Right hindlimb (tissue), 1 donor: ENCODE data around the gene SVOPL.
A peak's percentile ranks its signal among the peaks of the same experiment; 100 is the strongest.
"Not testable (repeated sequence)": the region's sequence is repeated elsewhere in the genome, so short reads cannot be mapped to it uniquely, and the experiment has no call there.

ENCODE experiments used
- DNase-seq: peaks from one replicate; pipeline ENCODE4 v3.0.0-alpha.2; 2018

Gene SVOPL

DNA sequence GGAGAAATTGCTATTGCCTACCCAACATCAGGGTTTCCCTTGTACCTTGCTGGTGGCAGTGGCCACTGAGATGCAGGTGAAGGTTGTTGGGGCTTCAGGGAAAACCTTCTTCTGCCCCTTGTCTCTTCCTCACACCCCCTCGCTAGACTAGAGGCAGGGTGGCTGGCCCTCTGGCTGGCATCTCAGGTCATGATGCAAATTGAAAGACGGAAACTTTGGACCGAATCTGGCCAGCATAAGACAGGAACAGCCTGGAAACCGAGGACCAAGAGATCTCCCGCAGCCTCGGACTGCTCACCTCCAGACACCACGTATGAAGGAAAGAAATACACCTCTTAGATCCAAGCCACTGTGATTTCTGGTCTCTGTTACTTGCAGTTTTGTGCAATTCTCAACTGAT lies 2.9 kb downstream of the SVOPL start:
- DNase-seq, result no peak

DNA sequence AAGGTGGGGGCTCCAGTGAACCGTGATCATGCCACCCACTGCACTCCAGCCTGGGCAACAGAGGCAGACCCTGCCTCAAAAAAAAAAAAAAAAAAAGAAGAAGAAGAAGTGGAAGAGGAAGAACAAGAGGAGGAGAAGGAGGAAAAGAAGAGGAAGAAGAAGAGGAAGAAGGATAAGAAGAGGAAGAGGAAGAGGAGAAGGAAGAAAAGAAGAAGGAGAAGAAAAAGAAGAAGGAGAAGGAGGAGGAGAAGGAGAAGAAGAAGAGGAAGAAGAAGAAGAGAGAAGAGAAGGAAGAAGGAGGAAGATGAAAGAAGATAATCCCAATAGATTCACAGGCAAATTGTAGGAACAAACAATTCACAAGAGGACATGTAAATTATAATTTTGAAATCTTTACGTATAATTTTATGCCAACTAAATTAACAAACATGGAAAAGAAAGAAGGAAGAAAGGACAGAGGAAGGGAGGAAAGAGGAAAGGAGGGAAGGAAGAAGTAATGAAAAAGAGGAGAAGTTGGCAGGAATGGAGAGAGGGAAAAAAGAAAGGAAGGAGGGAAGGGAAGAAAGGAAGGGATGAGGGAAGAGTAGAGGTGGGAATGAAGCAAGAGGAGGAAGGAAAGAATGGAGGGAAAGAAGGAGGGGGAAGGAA lies 3.5 kb downstream of the SVOPL start:
- DNase-seq, result no peak

DNA sequence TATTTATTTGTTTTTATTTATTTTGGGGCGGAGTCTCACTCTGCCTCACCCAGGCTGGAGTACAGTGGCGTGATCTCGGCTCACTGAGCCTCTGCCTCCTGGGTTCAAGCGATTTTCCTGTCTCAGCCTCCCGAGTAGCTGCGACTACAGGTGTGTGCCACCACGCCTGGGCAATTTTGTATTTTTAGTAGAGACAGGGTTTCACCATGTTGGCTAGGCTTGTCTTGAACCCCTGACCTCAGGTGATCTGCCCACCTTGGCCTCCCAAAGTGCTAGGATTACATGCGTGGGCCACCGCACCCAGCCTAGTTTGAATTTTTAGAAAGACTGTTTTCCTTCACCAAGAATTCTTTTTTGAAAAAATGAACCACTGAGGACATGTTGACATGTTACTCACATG lies 5.4 kb downstream of the SVOPL start:
- DNase-seq, result not testable (repeated sequence)

DNA sequence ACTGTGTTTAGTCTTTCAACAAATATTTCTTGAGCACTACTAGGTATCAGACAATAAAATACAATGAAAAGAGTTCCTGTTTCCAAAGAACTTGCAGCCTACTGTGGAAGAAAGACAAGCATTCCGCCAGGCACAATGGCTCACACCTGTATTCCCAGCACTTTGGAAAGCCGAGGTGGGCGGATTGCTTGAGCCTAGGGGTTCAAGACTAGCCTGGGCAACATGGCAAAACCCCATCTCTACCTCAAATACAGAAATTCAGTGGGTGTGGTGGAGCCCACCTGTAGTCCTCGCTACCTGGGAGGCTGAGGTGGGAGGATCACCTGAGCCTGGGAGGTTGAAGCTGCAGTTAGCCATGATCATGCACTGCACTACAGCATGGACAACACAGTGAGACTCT lies 6.1 kb downstream of the SVOPL start:
- no peak for DNase-seq

DNA sequence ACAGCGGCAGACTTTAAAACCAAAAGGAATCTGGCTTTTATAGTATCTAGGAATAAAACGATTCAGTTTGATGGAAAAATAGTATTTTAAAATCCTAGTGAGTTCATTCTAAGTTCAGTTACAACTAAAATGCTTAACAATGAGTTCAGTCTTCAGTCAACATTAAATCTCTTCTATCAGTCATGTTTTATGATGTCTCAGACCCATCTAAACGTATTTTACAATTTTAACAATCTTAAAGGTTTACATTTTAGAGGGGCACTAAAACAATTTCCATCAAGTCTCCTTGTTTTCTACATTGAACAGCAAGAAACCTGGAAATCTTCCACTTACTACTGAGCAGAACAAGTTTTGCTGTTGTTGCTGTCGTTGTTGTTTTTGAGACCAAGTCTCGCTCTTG lies 10.0 kb downstream of the SVOPL start:
- no peak for DNase-seq

DNA sequence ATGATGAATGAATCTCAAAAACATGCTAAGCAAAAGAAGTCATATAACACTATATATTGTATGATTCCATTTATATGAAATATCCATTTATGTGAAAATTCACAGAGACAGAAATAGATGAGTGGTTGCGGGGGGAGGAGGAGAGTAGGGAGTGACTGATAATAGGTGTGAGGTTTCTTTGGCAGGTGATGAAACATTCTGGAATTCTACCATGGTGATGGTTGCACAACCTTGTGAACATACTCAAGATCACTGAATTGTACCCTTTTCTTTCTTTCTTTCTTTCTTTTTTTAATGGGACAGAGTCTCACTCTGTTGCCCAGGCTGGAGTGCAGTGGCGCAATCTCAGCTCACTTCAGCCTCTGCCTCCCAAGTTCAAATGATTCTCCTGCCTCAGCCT lies 10.7 kb downstream of the SVOPL start:
- no peak for DNase-seq

DNA sequence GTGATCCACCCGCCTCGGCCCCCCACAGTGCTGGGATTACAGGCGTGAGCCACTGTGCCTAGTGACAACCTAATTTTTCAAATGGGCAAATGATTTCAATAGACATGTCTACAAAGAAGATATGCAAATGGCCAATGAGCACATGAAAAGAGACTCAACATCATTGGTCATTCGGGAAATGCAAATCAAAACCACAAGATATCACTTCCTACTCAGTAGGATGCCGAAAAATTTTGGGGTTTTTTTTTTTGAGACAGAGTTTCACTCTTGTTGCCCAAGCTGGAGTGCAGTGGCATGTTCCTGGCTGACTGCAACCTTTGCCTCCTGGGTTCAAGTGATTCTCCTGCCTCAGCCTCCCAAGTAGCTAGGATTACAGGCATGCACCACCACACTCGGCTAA lies 13.1 kb downstream of the SVOPL start:
- not testable (repeated sequence) for DNase-seq

DNA sequence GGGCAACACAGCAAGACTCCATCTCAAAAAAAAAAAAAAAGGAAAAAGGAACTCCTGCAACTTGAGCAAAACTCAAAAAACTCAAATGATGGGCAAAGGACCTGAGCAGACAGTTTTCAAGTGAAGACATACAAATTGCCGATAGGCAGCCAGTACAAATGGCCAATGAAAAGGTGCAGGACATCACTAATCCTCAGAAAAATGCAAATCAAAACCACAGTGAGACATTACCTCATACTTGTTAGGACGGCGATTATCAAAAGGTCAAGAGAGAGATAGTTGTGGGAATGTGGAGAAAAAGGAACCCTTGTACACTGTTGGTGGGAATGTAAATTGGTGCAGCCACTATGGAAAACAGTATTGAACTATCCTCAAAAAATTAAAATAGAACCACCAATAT lies 16.8 kb downstream of the SVOPL start:
- DNase-seq, result no peak

DNA sequence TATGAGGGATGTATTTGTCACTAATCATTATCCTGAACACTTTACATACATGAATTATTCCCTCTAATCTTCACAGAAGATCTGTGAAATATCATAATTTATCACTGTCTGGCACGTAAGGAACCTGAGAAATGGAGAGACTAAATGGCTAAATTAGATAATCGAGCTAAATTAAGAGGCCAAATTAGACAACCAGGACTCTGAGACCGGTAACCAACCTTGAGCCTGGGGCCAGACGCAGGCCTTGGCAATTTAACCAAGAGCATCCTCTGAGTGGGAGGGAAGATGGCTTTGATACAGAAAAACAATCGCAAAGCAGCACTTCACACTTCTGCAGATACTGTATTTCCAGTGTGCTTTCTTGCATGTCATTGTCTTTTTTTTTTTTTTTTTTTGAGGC lies 21.4 kb downstream of the SVOPL start:
- no peak for DNase-seq

DNA sequence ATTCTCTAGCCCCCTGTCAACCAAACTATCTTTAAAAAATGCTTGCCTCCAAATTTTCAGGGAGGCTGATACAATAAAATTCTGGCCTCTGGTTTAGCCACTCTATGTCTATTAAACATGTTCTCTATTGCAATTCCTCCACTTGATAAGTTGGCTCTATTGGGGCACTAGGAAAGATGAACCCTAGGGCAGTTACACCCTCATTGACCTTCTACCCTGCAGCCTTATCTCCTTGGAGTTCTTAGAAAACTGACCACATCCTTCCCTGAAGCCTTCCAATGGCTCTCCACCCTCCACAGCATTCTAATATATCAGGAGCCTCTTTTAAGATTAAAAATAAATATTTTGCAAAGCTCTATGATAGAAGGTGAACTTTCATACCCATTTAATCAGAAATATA lies 30.6 kb downstream of the SVOPL start:
- no peak for DNase-seq

DNA sequence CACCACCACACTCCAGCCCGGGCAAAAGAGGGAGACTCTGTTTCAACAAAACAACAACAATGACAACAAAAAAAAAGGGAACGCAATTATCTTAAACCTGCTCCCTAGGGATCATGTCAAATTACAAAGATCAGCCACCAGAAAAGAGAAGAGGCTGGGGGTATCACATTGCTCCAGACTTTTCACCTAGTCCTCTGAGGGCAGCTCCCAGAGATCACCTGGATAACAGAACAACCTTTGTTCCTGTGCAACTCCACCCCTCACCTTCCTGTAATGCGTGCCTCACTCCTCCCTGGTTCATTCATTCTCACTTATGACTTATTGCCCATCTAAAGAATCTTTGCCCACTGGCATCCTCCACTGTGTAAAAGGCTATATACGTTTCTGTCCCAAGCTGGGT lies 31.8 kb downstream of the SVOPL start:
- DNase-seq, result no peak

DNA sequence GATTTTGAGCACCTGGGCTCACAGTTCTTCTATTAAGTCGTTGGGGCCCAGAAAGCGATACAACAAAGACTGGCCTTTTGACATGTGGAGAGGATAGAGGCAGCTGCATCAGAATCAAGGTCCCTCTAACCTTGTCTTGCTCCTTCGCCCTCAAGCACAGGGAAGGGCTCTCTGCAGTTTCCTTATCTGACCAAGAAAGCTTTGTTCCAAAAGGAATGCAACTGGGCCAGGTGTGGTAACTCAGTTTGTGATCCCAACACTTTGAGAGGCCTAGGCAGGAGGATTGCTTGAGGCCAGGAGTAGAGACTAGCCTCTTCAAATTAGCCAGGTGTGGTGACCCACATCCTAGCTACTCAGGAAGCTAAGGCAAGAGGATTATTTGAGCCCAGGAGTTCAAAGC lies 32.2 kb downstream of the SVOPL start:
- no peak for DNase-seq

DNA sequence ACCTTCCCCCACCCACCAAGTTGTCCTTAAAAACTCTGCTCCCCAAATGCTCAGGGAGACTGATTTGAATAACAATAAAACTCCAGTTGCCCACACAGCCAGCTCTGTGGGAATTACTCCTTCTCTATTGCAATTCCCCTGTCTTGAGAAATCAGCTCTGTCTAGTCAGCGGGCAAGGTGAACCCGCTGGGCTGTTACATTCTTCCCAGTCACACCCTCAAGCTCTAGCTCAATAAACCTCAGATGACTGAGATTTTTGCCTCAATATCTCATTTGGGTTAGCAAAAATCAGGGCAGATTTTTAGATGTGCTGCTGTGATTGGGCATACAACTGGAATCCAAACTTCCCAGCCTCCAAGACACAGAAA lies 32.9 kb downstream of the SVOPL start:
- DNase-seq, result no peak

DNA sequence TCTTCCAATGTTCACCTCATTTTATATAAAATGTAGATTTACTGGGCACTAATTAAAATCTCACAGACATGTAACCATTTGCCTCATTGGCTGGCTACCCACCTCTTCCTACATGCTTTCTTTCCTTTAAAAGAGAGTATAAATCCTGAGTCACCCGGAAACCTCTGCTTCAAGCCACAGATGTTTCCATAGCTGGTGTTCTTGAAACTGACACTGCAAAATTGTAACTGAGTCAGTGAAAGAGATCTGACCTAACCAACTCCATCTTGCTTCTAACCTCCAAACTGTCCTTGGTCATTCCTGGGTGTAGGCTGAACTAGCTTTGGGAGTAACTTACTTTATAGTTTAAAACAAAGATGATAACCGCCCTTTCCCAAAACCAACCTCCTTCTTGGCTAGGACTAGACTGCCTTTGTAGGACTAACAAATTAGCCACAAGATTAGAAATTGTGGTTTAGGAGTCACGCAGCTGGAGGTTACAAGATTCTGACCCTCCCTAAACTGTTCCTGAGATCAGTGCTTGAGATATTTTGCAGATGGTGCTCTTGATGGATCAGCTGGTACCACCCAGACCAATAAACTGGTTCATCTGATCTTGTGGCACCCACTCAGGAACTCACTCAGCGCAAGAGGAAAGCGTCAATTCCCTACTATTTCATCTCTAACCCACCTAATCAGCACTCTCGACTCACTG lies 33.5 kb downstream of the SVOPL start:
- DNase-seq, result no peak

DNA sequence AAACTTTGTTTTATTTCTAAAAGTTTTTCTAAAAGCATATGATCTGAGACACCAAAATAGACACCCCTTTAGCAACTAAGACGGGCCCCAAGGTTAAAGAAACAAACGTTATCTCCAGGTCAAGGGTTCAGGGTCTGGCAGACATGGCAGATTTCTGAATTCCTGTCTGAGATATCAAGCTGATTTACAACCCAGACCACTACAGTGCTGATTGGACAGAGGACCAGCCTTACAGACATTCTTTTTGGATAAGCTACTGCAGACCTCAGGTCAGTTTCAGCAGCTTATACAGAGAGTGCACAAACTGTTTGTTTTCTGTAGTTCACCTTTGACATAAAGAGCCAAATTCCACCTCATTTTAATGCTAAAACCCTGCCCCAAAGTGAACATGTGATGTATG lies 34.8 kb downstream of the SVOPL start:
- no peak for DNase-seq

DNA sequence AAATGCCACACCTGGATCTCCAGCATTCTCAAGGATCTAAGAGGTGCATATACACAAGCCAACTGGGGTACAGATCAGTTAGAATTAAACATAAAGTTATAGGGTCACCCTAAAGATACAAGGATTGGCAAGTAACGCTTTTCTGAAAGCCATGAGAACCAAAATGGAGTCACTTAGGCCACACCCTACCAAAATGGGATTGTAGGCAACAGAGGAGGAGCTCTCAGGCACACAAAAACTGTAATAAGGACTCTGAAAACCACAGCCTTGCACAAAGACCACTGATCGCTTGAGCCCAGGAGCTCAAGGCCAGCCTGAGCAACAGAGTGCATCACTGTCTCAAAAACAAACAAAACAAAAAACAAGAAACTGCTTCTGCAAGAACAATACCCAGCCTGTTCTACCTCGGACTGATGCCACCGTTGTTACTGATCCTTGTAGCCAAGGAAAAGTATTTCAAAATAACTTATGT lies 35.5 kb downstream of the SVOPL start:
- DNase-seq, result no peak

DNA sequence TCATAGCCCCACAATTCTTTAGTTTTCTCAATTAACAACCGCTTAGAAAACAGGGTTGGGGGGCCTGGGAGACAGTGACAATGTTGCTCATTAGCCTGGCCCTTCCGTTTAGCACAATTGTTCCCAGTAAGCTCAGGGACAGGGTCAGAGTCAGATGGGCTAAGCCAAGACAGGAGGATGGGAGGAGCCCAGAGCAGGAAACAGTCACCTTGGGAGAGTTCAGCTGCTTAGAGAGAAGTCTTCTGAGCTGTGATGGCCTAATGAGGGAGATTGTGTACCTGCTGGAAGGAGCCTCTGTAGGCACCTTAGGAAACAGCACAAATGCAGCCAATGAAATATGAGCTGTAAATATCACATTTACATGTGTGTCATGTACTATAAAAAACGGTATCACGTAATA lies 35.9 kb downstream of the SVOPL start:
- no peak for DNase-seq

DNA sequence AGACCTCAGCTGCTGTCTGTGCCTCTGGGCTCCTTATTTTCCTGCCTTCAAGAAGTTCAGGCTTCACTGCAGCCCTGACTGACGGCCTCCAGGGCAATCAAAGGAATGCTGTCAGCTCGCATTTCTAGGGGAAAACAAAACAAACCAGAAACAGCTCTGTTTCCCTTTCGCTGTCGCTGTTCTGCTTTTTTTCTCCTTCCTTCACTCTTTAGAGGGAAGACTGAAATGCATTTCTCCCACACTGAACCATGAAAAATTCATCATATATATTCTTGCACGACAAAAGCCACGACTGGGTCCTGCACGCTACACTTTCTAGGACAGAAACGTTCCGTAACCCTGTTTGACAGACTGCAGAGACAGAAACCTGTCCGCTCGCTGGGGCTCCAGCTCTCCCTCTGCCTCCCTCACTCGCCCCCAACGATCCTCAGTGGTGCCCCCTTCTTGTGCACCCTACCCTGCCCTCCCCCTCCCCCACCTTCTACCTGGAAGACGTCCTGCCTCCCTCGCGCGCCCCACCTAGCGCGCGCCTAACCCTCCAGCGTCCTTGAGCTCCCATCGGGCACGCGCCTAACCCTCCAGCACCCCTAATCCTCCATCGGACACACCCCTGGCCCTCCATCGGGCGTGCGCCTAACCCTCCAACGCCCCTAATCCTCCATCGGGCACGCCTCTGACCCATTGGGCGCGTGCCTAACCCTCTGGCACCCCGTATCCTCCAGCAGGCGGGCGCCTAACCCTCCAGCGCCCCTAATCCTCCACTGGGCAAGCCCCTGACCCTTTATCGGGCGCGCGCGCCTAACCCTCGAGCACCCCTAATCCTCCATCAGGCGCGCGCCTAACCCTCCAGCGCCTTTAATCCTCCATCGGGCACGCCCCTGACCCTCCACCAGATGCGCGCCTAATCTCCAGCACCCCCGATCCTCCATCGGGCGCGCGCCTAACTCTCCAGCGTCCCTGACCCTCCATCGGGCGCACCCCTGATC lies 37.1 kb downstream of the SVOPL start:
- peak; percentile 17 for DNase-seq

DNA sequence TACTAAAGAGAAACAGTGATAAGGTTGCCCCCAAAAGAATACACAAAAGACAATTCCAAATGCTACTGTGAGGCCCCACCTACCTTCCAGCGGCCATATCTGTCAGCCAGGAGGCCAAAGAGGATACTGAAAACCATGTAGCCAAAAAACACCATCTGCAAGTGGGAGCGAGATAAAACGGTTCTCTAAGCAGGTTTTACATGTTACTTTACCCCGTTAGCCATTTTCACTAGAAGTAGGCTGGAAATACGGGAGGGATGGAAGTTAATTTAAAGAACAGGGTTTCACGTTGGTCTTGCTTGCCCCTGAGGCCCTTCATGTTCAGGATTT lies 38.2 kb downstream of the SVOPL start:
- no peak for DNase-seq

DNA sequence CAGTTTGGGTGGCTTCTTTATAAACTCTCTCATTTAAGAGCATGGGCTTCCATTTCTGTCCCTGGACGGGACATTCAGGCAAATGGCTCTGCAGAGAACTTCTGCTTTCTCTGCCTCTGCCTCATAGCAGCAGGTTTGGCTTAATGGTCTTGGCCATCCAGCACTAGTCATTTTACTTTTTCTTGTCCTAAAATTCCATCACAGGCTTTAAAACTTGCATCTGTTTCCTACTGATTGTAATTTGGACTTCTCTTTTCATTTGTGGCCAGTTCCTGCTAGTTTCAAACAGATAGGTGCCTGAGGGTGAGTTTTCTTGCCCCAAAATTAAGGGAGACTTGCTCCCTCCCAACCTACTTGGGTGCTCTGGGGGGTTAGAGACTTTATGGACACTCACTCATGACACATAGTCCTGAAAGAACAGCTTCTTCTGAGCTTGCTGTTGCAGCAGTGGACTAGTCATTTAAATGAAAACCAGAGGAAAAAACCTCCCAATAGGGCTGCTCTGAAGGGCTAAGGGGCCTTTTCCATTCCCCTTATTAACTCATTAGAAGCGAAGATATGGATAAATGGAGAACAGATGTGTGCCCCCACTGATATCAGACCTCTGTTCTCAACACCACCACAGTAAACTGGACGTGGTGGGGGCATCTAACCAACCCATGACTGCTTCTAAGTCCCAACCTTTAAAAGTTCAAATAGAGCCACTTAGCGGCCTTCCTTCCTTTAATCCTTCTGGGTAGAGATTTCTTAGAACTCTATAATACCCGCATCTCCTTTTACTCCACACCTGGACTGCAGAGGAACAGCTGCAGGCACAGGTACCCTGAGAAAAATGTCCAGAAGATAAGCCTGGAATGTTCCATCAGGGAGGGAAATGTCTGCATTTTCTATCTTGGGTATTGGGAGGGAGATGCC lies 38.8 kb downstream of the SVOPL start:
- DNase-seq, result no peak

DNA sequence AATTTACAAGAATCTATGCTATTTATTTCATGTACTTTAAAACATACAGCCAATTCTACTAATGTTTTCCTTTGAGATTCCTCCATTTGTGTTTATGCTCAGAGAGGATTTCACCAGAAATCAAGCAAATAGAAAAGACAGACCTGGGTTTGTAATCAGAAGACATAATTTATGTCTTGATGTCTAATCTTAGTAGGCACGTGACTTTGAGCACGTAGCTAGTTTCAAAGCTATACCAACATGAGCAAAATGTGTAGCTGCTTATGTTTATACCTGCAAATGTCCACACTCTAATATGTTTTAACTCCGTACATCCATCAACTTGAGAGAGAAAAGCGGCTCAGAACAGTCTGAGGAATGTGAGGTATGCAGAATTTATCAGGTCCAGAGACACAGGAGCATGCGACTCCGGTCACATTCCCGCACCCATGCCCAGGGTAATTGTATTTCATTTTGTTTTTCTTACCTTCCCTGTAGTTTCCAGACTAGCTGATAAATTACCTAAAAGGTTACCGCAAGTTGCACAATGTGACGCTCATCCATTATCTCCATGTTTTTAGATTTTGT lies 40.0 kb downstream of the SVOPL start:
- DNase-seq, result no peak

DNA sequence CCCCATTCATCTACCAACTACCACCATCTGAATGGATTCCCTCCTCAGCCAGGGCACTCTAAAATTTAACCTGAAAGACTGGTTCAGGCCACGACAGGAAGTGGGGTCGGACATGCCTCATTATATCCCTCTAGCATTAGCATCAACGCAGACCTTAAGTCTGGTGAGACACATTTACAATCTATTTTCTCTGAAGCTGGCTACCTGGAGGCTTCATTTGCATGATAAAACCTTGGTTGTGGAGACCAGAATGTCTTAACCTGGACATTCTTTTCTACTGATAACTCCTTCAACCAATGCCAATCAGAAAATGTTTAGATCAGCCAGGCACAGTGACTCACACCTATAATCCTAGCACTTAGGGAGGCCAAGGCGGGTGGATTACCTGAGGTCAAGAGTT lies 42.3 kb downstream of the SVOPL start:
- no peak for DNase-seq
